ENCODE data around the gene ZNF512. TPM values are rescaled to one million over a fixed set of nuclear protein-coding genes. Genes with fewer than 3 reads are reported as not detected.

The ZNF512 gene
- total RNA-seq, 6 experiments from 2014 or later, result 20.1 to 28.3 (median 26.7) TPM

DNA sequence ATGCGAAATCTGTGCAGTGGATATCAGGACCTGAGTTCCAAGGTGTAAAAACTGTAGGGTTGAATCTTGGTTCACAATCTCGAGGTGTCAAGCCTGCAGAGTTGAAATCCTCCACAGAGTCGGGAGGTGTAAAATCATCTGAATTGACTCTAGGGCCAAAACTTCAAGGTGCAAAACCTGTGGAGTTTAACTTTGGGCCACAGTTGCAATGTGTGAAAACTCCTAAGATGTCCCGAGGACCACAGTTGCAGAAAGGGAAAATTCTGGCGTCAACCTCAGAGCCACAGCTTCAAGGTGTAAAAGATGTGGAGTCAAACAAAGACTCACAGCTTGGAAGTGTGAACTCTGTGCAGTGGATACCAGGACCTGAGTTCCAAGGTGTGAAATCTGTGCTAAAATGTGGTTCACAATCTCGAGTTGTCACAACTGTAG lies 9.8 kb upstream of the ZNF512 start:
- H3K4me3 Mint-ChIP-seq, result no peak overlapping the region

GRCh38 chr2:27573452-27573851 lies 9.4 kb upstream of the ZNF512 start:
- Mint-ChIP-seq H3K9me3 (peaks cover 26% of the 10 kb centered on the region), H3K4me1 (ENCODE audit: low read depth) (peaks cover 16% of the 10 kb centered on the region), H3K27ac (no peak overlapping the region), H3K36me3 (ENCODE audit: low read depth) (peaks cover 31% of the 10 kb centered on the region), H3K4me3 (no peak overlapping the region), H3K27me3 (ENCODE audit: insufficient read depth) (peaks cover 9% of the 10 kb centered on the region)
- no peak for DNase-seq
- no peak for TF ChIP-seq CTCF (IDR thresholded peaks at IDR 0.05)

More for the DNA sequence above, 9.8 kb upstream of the ZNF512 start:
- DNase-seq, result no peak
- H3K9me3 Mint-ChIP-seq, result peaks cover 21% of the 10 kb centered on the region
- H3K27ac Mint-ChIP-seq, result no peak overlapping the region
- peaks cover 21% of the 10 kb centered on the region for H3K4me1 Mint-ChIP-seq (ENCODE audit: low read depth)
- H3K27me3 Mint-ChIP-seq (ENCODE audit: insufficient read depth), result peaks cover 9% of the 10 kb centered on the region
- peaks cover 35% of the 10 kb centered on the region for H3K36me3 Mint-ChIP-seq (ENCODE audit: low read depth)
- TF ChIP-seq CTCF (IDR thresholded peaks at IDR 0.05), result no peak

DNA sequence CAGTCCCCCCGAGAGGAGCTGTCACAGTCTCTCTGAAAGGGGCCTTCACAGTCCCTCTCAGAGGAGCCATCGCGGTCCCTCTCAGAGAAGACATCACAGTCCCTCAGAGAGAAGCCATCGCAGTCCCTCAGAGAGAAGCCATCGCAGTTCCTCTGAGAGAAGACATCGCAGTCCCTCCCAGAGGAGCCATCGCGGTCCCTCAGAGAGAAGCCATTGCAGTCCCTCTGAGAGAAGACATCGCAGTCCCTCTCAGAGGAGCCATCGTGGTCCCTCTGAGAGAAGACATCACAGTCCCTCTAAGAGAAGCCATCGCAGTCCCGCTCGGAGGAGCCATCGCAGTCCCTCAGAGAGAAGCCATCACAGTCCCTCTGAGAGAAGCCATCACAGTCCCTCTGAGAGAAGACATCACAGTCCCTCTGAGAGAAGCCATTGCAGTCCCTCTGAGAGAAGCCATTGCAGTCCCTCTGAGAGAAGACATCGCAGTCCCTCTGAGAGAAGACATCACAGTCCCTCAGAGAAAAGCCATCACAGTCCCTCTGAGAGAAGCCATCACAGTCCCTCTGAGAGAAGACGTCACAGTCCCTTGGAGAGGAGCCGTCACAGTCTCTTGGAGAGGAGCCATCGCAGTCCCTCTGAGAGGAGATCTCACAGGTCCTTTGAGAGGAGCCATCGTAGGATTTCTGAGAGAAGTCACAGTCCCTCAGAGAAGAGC lies 1.3 kb upstream of the ZNF512 start:
- DNase-seq, result no peak
- TF ChIP-seq CTCF (IDR thresholded peaks at IDR 0.05), result no peak
- peaks cover 38% of the 10 kb centered on the region for H3K9me3 Mint-ChIP-seq
- H3K4me3 Mint-ChIP-seq, result peak overlapping the region; percentile 95; the same call in 1 of the 2 replicates
- H3K27ac Mint-ChIP-seq, result no peak overlapping the region; the same call in 1 of the 2 replicates
- H3K36me3 Mint-ChIP-seq (ENCODE audit: low read depth), result peaks cover 46% of the 10 kb centered on the region
- H3K27me3 Mint-ChIP-seq (ENCODE audit: insufficient read depth), result peaks cover 7% of the 10 kb centered on the region
- H3K4me1 Mint-ChIP-seq (ENCODE audit: low read depth), result peaks cover 36% of the 10 kb centered on the region

GRCh38 chr2:27582129-27582694 lies 630 bp upstream of the ZNF512 start:
- Mint-ChIP-seq H3K27ac (peak overlapping the region; percentile 85), H3K4me3 (peak overlapping the region; percentile 95), H3K4me1 (ENCODE audit: low read depth) (peaks cover 42% of the 10 kb centered on the region), H3K9me3 (peaks cover 31% of the 10 kb centered on the region), H3K27me3 (ENCODE audit: insufficient read depth) (peaks cover 7% of the 10 kb centered on the region), H3K36me3 (ENCODE audit: low read depth) (peaks cover 48% of the 10 kb centered on the region)
- no peak for DNase-seq
- TF ChIP-seq CTCF (IDR thresholded peaks at IDR 0.05), result no peak

DNA sequence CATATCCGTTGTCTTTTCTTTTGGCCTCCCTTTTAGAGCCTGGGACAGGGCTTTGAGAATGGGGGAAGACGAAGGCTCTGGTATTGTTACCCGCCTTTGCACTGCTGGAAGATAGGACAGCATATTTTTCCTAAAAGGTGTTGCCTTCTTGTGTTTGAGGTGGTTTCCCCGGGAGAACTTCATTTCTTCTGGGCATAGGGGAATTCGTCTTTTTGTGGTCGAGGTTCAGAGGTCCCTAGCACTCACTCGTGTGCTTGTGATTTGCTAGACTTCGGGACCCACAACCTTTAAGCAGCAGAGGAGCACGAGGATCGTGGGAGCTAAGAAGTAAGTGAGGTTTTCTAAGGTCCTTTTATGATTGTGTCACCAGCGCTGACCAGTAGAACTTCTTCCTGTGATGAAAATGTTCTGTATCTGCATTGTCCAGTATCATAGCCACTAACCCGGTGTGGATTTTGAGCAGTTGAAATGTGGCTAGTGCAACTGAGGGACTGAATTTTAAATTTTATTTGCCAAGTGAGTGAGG lies 611 bp downstream of the ZNF512 start:
- 0 out of 2 replicates have a peak, but pooled peaks have one; percentile 2 for TF ChIP-seq CTCF (IDR thresholded peaks at IDR 0.05)
- Mint-ChIP-seq H3K27ac (peak overlapping the region; percentile 85), H3K4me1 (ENCODE audit: low read depth) (peaks cover 54% of the 10 kb centered on the region), H3K9me3 (peaks cover 19% of the 10 kb centered on the region), H3K27me3 (ENCODE audit: insufficient read depth) (no peaks in the 10 kb centered on the region), H3K36me3 (ENCODE audit: low read depth) (peaks cover 40% of the 10 kb centered on the region), H3K4me3 (peak overlapping the region; percentile 95)
- DNase-seq, result no peak
